Activated CD4-positive, CD25-positive, alpha-beta regulatory T cell (primary cell): ENCODE measurements around the gene ILK.

Source experiments
- DNase-seq, 4 experiments: peaks; one replicate each; lab custom pipeline; 2025; lab: John Stamatoyannopoulos, UW

ILK gene

DNA sequence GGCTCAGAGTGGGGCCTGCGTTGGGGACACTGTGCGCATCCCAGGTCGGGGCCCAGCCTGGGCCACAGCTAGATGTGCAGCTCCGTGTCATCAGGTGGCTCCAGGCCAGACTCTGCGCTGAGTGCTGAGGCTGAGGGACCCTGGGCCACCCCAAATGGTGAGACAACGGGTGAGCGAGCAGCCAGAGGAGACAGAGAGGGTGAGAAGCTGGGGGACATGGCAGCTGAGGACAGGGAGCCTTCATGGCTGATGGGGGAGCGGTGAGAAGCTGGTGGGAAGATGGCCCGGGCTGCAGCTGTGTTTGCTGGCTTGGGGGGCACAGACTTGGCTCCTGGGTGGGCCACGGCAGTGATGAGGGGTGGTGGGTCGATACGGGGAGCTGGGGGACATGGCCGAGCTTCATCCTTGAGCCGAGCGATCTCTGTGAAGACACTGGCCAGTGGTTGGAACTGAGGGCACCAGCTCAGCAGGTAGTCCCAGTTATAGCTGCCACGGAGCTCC lies 18.2 kb downstream of the ILK start:
- DNase-seq = no peak

DNA sequence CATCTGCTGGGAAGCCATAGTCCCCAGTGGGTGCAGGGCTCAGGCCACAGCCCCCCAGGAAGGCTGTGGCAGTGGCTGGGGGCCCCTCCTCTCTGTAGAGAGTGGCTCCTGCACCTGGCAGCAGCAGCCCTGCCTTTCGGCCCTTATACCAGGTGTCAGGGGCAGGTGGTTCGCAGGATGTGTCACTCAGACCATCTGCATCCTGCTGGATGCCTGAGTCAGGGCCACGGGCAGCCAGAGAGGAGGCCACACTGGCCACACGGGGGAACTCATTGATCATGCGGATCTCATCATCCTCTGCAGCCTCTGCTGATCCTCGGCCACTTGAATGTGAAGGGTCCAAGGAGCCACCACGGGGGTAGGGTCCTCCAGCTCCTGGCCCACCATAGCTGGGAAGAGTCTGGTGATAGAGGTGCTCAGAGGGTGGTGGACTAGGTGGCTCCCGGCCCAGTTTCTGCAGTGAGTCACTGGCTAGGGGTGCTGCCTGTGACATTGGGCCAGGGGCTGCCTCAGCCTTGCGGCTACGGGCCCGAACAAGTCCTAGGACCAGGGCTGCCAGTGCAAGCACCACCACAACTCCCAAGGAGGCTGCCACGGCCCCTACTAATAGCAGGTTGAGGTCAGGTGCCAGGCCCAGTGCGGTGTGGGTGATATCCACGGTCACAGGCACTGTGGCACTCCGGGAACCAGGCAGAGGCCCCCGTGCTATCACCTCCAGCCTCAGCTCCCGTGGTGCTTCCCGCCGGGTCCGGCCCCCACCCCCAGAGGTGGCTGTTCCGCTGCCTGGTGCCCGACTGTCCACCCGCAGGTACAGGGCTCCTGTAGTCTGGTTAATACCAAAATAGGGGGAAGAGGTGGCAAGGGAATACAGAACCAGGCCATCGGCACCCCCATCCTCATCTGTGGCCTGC lies 18.9 kb downstream of the ILK start:
- no peak for DNase-seq

DNA sequence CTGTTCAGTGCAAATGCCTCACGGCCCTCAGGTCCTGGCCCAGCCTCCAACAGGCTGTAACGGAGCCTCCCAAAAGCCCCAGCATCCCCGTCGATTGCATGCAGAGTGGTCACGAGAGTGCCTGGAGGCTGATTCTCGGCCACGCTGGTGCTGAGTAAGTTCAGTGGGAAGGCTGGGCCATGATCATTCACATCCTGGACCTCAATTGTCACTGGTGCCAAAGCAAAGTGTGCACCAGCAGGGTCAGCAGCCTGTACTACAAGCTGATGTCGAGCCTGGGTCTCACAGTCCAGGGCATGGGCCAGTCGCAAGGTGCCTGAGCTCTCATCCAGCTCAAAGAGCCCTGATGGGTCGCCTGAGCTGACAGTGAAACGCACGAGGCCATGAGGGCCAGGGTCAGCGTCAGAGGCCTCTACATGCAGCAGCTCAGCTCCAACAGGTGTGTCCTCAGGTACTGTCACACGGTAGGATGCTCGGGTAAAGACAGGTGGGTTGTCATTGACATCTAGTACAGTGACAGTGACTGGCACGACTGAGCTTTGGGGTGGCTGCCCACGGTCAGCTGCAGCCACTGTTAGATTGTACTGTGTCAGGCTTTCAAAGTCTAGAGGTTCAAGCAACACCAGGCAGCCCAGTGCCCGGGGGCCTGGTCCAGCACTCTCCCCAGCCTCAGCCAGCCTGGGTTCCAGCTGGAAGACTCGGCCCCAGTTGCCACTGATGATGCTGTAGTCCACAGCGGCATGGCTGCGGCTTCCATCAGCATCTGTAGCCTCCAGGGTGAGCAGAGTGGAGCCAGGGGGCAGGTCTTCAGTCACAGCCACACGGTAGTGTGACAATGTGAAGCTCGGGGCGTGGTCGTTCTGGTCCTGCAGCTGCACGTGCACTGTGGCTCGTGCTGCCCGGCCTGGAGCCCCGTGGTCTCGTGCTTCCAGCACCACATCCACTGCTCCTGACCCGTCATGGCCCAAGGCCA lies 20.1 kb downstream of the ILK start:
- no peak for DNase-seq

DNA sequence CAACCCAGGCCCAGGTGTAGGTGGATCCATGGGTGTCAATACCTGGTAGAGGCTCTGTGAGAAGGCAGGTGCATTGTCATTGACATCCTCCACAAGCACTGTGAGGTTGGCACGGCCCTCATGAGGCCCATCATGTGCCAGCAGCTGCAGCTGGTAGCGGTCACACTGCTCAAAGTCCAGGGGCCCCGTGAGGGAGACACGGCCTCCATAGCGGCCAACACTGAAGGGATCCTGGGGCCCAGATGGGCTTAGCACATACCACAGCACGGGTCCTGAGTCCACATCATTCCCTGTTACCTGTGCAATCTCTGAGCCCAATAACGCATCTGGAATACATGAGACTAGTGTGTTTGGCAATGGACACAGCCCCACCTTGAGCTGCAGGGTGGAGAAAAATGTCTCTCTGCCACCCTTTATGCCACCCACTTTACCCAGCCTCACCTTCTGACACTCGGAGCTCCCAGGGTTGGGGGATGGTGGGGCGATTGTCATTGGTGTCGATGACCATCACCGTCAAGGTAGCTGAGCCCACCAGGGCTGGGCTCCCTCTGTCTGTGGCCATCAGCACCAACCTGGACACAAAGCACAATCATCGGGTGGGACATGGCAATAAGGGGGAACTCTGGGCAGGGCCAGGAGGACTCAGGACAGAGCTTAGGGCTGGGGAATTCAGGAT lies 21.7 kb downstream of the ILK start:
- DNase-seq = no peak

DNA sequence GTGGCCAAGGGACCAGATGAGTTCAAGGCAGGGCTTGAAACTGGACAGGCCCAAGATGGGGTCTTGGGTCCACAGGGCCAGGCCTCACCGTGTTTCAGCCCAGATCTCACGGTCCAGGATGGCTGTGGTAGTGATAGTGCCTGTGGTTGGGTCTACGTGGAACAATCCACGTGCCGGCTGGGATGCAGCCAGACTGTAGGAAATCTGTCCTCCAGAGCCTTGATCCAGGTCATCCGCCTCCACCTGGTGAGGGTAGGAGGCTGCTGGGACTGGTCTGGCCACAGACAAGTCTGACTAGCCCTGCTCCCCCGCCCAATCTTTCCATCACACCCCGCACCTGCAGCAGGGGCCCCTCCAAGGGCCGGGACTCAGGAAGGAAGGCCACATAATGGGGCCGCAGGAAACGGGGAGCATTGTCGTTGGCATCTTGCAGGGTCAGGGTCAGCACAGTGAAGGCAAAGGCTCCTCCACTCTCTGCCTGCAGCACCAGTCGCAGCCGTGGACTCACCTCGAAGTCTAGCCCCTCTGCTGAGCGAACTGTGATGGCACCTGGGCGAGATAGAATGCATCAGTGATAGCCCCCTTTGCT lies 22.4 kb downstream of the ILK start:
- DNase-seq = no peak

DNA sequence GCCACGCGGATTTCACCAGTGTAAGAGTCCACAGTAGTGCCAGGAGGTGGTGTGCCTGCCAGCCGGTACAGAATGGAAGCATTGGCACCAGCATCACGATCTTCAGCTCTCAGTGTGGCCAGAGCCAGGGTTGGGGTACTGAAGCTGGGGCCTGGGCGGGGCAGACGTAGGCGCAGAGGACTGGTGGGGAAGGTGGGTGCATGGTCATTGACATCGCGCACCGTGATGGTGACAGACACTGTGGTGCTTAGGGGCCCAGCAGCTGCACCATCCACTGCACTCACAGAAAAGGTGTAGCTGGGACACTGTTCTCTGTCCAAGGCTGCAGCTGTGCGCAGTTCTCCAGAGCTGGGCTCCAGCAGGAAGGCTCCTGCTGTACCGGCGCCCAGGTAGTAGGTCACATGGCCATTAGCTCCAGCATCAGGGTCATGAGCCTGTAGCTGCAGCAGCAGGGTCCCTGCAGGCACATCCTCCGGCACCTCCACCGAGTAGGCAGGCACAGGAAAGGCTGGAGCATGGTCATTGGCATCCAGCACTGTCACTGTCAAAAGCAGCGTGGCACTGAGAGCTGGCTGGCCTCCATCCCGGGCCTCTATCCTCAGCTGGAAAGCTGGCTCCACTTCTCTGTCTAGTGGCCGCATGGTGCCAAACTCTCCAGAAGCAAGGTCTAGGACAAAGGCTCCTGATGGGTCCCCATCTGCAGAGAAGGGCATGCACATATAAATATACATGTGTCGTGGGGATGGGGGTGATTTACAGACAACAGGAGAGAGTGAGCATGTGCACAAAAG lies 23.6 kb downstream of the ILK start:
- no peak for DNase-seq

DNA sequence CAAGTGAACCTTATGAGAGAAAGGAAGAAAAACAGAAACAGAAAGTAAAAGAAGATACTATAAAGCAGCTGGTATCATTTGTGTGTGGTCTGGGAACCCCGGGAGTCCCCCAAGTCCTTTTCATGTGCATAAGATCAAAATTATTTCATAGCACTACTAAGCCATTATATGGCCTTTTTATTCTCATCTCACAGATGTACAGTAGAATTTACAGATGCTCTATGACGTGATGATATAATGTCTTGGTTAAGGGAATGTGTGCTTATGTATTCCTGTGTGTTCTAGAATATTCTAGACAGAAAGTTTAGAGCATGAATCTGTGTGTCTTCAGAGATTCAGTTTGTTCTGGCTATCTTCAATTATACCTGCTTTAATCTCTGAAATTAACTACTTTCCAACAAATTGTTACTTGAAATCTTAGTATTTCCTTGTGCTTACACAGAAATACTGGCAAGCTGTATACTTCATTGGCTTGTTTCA lies 24.2 kb downstream of the ILK start:
- no peak for DNase-seq

DNA sequence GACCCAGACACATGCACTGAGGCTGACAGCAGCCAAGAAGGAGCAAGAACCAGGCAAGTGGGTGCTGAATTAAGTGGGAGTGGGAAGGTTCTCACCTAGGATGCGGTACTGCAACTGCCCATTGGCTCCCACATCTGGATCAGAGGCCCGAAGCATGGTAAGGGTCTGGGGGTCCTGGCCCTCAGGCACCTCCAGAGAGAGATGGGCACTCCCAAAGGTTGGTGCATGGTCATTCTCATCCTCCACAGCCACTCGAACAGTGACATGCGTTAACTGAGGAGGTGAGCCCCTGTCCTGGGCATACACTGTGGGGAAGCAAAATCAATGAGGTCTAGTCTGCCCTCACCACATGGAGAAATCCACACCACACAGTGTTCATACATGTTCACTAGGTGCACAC lies 25.0 kb downstream of the ILK start:
- no peak for DNase-seq

DNA sequence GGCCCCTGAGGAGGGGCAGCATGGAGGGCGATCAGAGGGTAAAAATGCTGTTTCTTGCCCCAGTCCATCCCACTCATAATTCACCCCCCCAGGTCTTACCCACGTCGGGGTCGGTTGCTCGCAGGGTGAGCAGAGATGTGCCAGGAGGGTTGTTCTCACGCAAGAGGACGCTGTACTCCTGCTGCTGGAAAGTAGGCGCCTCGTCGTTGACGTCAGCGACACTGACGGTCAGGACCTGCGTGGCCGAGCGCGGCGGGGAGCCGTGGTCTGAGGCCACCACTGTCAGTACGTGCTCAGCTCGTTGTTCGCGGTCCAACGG lies 26.0 kb downstream of the ILK start:
- DNase-seq = no peak

DNA sequence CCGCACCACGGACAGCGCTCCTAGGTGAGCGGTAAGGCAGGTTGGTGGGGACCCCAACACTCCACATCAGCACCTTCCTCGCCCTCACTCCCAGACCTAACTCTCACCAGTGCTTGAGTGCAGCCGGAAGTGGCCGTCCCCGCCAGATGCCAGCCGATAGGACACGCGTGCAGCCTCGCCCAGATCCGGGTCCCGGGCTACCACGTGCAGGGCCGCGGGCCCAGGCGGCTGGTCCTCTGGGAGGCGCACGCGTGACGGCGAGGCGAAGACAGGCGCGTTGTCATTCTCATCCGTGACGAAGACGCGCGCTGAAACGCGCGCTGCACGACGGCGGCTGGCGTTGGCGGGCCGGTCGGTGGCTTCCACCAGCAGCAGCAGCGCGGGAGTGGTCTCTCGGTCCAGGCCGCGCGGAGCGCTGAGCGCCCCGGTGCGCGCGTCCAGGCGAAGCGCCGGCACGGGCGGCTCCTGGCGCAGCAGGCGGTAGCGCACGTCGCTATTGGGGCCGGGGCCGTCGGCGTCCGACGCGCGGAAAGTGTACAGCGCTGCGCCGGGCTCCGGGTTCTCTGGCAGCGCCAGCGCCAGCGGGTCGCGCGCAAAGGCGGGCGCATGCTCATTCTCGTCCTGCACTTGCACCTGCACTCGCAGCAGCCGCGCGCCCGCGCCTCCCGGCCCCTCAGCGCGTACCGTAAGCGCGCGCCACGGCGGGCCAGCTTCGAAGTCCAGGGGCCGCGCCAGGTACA lies 26.5 kb downstream of the ILK start:
- DNase-seq = no peak

DNA sequence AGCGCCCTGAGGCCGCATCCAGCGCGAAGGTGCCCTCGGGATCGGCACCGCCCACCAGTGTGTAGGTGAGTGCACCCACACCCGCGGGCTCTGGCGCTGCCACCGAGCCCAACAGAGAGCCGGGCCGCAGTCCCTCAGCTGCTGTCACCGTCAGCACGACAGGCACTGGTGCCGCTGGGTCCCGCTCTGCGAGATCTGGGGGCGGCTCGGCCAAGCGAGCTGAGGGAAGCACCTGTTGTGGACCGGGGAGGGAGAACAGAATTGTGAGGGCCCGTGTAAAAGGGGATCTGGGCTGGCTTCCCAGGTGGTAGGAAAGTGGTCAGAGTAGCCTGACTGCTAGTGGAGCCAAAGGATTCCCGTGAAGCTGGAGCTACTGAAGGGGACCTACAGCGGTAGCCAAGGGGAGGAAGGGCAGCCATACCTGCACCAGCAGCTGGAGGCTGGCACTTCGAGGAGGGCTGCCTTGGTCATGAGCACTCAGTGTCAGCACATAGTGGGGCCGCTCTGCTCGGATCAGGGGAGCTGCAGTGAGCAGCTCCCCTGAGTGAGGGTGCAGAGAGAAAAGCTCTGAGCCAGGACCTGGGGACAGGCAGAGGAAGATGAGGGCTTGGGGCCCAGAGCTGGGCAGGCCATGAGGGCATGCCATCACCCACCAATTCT lies 27.2 kb downstream of the ILK start:
- DNase-seq = no peak

DNA sequence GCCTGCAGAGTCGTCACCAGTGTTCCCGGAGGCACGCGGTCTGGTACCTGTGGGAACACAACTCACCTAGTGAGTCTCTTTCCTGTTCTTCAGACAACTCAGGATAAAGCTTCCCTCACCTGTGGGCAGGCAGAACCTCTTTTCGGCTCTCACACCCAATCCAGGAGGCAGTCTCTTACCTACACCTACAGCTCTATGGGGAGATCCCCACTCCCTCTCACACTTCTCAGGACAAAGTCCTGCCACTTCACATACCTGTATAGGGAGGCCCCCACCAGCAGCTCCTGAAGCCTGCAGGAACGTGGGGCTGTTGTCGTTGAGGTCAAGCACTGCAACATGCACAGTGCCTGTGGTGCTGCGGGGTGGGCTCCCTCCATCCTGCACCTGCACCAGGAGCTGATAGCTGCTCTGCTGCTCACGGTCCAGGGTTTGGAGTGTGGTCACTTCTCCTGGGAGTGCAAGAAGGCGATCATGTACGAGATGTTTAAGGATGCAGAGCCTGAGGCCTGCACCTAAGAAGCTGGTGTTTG lies 27.9 kb downstream of the ILK start:
- DNase-seq = no peak

DNA sequence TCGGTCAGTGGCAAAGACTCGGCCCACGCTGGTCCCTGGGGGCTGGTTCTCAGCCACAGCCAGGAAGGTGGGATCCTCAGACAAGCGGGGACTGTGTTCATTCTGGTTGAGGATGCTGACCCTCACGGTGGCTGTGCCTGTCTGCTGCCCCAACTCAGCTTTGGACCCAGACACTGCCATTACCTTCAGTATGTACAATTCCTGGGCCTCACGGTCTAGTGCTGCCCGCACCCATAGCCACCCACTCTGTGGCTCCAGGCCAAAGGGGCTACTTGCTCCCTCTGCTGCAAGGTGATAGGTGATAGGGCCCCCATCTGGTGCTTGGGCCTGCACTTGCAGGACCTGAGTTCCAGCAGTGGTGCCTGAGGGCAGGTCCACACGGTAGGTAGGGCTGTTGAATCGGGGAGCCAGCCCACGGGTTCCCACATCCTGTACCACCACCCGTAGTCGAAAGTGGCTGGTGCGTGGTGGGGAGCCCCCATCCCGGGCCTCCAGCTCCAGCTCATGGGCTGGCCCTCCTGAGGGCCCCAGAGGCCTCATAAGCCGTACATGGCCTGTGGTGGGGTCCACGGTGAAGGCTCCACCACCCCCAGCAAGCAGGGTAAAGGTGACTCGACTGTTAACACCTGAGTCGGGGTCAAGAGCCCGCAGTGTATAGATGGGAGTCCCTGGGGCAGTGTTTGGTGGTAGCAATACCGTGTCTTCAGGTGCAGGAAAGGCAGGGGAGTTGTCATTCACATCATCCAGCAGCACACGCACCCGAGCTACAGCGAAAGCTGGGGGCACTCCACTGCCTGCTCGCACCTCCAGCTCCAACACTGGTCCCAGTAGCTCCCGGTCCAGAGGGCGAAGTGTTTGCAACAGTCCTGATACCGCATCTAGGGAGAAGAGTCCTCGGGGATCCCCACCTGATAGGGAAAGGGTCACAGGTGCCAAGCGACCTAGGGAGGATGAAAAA lies 28.8 kb downstream of the ILK start:
- DNase-seq = no peak

DNA sequence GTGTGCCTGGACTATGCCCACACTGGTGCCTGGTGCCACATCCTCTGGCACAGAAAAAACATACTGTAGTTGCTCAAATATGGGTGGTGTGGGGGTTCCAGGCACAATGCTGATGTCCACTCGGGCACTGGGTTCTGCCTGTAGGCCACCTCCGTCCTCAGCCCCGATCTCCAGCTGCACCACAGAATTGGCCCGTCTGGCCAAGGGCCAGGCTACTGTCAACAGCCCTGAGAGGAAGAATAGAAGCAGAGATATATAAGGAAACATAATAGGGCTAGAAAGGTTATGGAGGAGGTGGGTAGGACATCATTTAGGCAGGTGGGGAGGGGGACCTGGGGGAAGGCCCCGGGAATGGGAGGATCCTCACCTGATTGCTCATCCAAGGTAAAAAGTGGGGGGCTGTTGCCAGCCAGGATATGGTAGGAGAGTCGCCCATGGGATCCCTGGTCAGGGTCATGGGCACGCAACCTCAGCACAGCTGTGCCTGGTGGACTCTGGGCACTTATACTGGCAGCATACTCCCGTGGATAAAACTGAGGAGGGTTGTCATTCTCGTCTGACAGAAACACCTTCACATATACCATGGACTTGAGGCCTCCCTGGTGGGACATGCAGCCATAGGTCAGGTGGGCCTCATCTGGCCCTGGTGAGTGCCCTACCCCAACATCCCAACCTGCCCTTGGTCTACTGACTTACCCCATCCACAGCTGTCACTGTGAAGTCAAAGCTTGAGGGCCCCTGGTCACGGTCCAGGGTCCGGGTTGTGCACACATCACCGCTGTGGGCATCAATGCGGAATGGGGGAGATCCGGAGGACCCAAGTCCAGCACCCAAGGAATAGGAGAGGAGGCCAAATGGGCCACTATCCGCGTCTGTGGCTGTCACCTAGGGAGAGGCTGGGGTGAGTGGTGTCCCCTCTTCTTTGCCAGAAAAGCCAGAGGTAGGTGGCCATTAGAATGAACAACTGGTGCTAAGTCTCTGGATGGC lies 30.1 kb downstream of the ILK start:
- no peak for DNase-seq

DNA sequence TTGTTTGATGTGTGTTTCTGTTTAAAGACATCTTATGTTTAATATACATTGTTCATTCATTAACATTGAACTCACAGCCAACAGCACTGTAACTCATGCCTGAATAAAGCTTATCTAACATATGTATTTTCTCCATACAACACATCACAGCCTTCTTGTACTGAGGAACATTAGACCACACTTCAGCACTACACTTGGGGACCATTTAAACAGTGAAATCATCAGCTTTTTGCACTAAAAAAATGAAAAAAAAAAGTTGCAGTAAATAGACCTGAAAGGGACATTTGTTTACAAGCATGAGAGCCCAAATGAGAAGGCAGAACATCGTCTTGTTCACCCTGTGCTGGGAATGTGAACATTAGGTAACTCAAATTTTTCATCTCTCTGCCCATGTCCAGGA lies 31.0 kb downstream of the ILK start:
- no peak for DNase-seq

DNA sequence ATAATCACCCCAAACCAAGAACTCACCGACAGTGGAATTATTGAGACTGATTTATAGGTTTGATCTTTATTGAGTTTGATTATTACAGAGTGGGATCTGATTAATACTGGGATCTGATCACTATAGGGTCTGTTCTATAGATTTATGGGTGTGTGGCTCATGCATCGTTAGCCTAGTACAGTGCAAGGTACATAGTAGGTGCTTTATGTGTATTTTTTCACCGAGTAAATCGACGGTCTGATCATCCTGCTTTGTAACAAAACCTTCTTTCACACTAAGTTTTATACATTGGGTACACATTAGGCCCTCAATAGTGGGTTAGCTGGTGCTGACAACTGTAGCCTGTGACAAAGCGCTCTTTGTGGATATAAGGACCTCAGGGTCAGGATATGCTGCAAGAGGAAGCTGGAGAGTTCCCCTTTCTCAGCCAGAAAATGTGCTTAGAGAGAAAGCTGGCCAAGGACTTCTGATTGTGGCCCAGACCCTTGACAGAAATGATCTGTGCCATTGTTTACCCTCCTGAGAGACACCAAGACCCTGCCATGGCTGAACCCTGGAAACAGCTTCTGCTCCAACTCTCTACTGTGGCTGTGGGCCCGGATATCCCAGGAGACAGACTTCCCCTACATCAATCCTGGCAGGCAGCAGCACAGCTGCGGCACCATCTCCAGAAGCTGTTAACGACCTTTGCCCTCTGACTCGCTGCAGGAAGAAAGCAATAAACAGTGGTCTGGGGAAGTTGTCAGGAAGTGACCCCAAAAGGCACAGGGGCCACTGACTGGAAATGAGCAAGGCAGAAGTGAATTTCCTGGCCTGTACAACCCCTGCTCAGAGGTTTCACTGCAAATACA lies 31.7 kb downstream of the ILK start:
- no peak for DNase-seq
